H1 (cell line): ENCODE data around the gene LGI4. TPM values are rescaled to one million over a fixed set of nuclear protein-coding genes. Genes with fewer than 3 reads are reported as not detected.

Source experiments
- CTCF ChIA-PET: fragments of 300-600 bp; sonication (Branson Sonifier 250); formaldehyde crosslinking; loops from one replicate; lab custom pipeline; 2021; ENCODE audit not compliant: partially characterized antibody; lab: Charles Lee
- POLR2A ChIA-PET: fragments of 300-600 bp; sonication (Branson Sonifier 250); formaldehyde crosslinking; loops from one replicate; lab custom pipeline; 2021; ENCODE audit warnings: inconsistent platforms; ENCODE audit not compliant: partially characterized antibody; lab: Charles Lee
- DNase-seq, 2 experiments: peaks; one replicate each; pipeline versions ENCODE4 v3.0.0 to v3.0.0-alpha.2; 2010 to 2022; ENCODE audit warnings: low spot score in 2 of 2, low read depth in 1 of 2, mixed read lengths in 1 of 2
- FAIRE-seq: peaks from 2 replicates; lab custom pipeline; 2011; peaks lifted over from hg19 to GRCh38; lab: Jason Lieb, UNC
- H2AFZ ChIP-seq: 2 replicates; pipeline ENCODE4 v1.8.1; 2012; ENCODE audit warnings: low read length, inconsistent platforms
- H2AK5ac ChIP-seq: 2 replicates; pipeline ENCODE4 v1.6.1; 2013; ENCODE audit warnings: low read depth, low read length
- H2BK120ac ChIP-seq: replicated peaks from 2 replicates; pipeline ENCODE3; 2013; ENCODE audit warnings: low read depth, low read length, inconsistent platforms
- H2BK12ac ChIP-seq: 2 replicates; pipeline ENCODE4 v1.6.1; 2013; ENCODE audit warnings: low read depth, low read length
- H2BK15ac ChIP-seq: 2 replicates; pipeline ENCODE4 v1.6.1; 2013; ENCODE audit warnings: low read length
- H2BK20ac ChIP-seq: 2 replicates; pipeline ENCODE4 v1.6.1; 2013; ENCODE audit warnings: low read length
- H2BK5ac ChIP-seq: 2 replicates; pipeline ENCODE4 v1.6.1; 2013; ENCODE audit warnings: low read depth, low read length
- H3K14ac ChIP-seq: 2 replicates; pipeline ENCODE4 v1.6.1; 2013; ENCODE audit warnings: inconsistent platforms; ENCODE audit not compliant: insufficient read length
- H3K18ac ChIP-seq: 2 replicates; pipeline ENCODE4 v1.6.1; 2013; ENCODE audit warnings: low read length; ENCODE audit errors: extremely low read depth
- H3K23ac ChIP-seq: 2 replicates; pipeline ENCODE4 v1.6.1; 2013; ENCODE audit warnings: inconsistent platforms; ENCODE audit not compliant: insufficient read length
- H3K23me2 ChIP-seq: 2 replicates; pipeline ENCODE4 v1.6.1; 2013; ENCODE audit warnings: low read depth, low read length
- H3K27ac ChIP-seq: 2 replicates; pipeline ENCODE4 v1.6.1; 2011; ENCODE audit warnings: low read depth, low read length, inconsistent platforms
- H3K27me3 ChIP-seq, 4 experiments: replicated peaks in 1 of 4; 1 replicate in 1 of 4; 2 replicates in 3 of 4; pipeline versions ENCODE4 v1.6.1 to v1.8.1; 2011 to 2013; ENCODE audit warnings: low read length in 3 of 4, mild to moderate bottlenecking in 3 of 4, inconsistent platforms in 2 of 4, mixed read lengths in 2 of 4, moderate library complexity in 1 of 4; ENCODE audit not compliant: control insufficient read depth in 3 of 4, insufficient read depth in 3 of 4; ENCODE audit errors: extremely low read depth in 1 of 4
- H3K36me3 ChIP-seq, 4 experiments: 2 replicates each; pipeline versions ENCODE4 v1.6.1 to v1.8.1; 2011 to 2013; ENCODE audit warnings: mild to moderate bottlenecking in 4 of 4, low read length in 3 of 4, moderate library complexity in 2 of 4, control low read depth in 1 of 4, inconsistent platforms in 1 of 4; ENCODE audit not compliant: insufficient read depth in 4 of 4, control insufficient read depth in 2 of 4
- H3K4ac ChIP-seq: replicated peaks from 2 replicates; pipeline ENCODE3; 2013; ENCODE audit warnings: low read length, low read depth, mixed read lengths, inconsistent platforms; ENCODE audit not compliant: insufficient read length
- H3K4me1 ChIP-seq, 4 experiments: replicated peaks in 1 of 4; 1 replicate in 1 of 4; 2 replicates in 3 of 4; pipeline versions ENCODE4 v1.6.1 to v1.8.1; 2011 to 2013; ENCODE audit warnings: low read length in 3 of 4, inconsistent platforms in 2 of 4, mixed read lengths in 1 of 4; ENCODE audit not compliant: insufficient read depth in 4 of 4, control insufficient read depth in 3 of 4
- H3K4me2 ChIP-seq, 2 experiments: 2 replicates each; pipeline versions ENCODE4 v1.6.1 to v1.8.1; 2011 to 2013; ENCODE audit warnings: low read depth in 2 of 2, low read length in 2 of 2, control low read depth in 1 of 2, inconsistent platforms in 1 of 2, mild to moderate bottlenecking in 1 of 2; ENCODE audit not compliant: insufficient read depth in 1 of 2
- H3K4me3 ChIP-seq, 4 experiments: fragments of 200-600, 300-600 bp in 1 of 4; sonication (generic), shearing (Covaris generic), sonication (Bioruptor Twin) in 1 of 4; 2 replicates each; pipeline versions ENCODE4 v1.5.1 to v1.8.1; 2011 to 2016; ENCODE audit warnings: low read length in 4 of 4, low read depth in 3 of 4, control low read depth in 2 of 4, inconsistent platforms in 2 of 4, mild to moderate bottlenecking in 2 of 4, mixed read lengths in 1 of 4, moderate library complexity in 1 of 4; ENCODE audit not compliant: insufficient read depth in 2 of 4; ENCODE audit errors: extremely low read depth in 1 of 4
- H3K56ac ChIP-seq: replicated peaks from 2 replicates; pipeline ENCODE3; 2013; ENCODE audit warnings: low read depth, mild to moderate bottlenecking, mixed read lengths, low read length, inconsistent platforms; ENCODE audit not compliant: insufficient read length
- H3K79me1 ChIP-seq: 2 replicates; pipeline ENCODE4 v1.6.1; 2013; ENCODE audit warnings: low read depth, low read length, control low read depth
- H3K79me2 ChIP-seq, 2 experiments: 2 replicates each; pipeline versions ENCODE4 v1.6.1 to v1.8.1; 2012 to 2013; ENCODE audit warnings: low read length in 2 of 2, mild to moderate bottlenecking in 2 of 2, inconsistent platforms in 1 of 2; ENCODE audit not compliant: insufficient read depth in 2 of 2, control insufficient read depth in 1 of 2
- H3K9ac ChIP-seq, 4 experiments: replicated peaks in 1 of 4; 1 replicate in 1 of 4; 2 replicates in 3 of 4; pipeline versions ENCODE4 v1.6.1 to v1.8.1; 2011 to 2013; ENCODE audit warnings: low read depth in 3 of 4, low read length in 3 of 4, control low read depth in 2 of 4, mild to moderate bottlenecking in 2 of 4, moderate library complexity in 2 of 4, inconsistent platforms in 1 of 4; ENCODE audit errors: extremely low read depth in 1 of 4
- H3K9me3 ChIP-seq, 2 experiments: 2 replicates each; pipeline versions ENCODE4 v1.6.1 to v1.8.1; 2012 to 2013; ENCODE audit warnings: mild to moderate bottlenecking in 2 of 2, moderate library complexity in 2 of 2, control low read depth in 1 of 2, inconsistent platforms in 1 of 2, low read depth in 1 of 2, low read length in 1 of 2, mixed read lengths in 1 of 2; ENCODE audit not compliant: insufficient read depth in 2 of 2
- H4K20me1 ChIP-seq, 2 experiments: replicated peaks in 1 of 2; 2 replicates each; pipeline versions ENCODE3 to v1.8.1; 2011 to 2013; ENCODE audit warnings: inconsistent platforms in 2 of 2, low read length in 2 of 2, mild to moderate bottlenecking in 1 of 2; ENCODE audit not compliant: insufficient read depth in 2 of 2, control insufficient read depth in 1 of 2
- H4K5ac ChIP-seq: 2 replicates; pipeline ENCODE4 v1.6.1; 2013; ENCODE audit warnings: low read length, low read depth, mixed read lengths, inconsistent platforms; ENCODE audit not compliant: insufficient read length
- H4K8ac ChIP-seq: 2 replicates; pipeline ENCODE4 v1.8.0; 2013; ENCODE audit warnings: mild to moderate bottlenecking, moderate library complexity, low read length, inconsistent platforms; ENCODE audit not compliant: insufficient read depth; ENCODE audit errors: extremely low read depth
- H4K91ac ChIP-seq: replicated peaks from 2 replicates; pipeline ENCODE3; 2013; ENCODE audit warnings: low read length, mixed read lengths, inconsistent platforms; ENCODE audit not compliant: insufficient read length
- CTCF ChIP-seq, 3 experiments: IDR thresholded peaks; 1 replicate in 2 of 3; 2 replicates in 1 of 3; pipeline versions ENCODE4 v1.5.1 to v1.6.1; 2011; ENCODE audit warnings: low read length in 3 of 3, mild to moderate bottlenecking in 3 of 3, inconsistent platforms in 2 of 3, low read depth in 1 of 3, moderate library complexity in 1 of 3; ENCODE audit not compliant: insufficient read depth in 1 of 3; ENCODE audit errors: control extremely low read depth in 1 of 3
- MAFK ChIP-seq: IDR thresholded peaks from 2 replicates; pipeline ENCODE4 v1.6.1; 2012; ENCODE audit warnings: low read depth, mild to moderate bottlenecking, improper control_type of control experiment, low read length
- POLR2A ChIP-seq, 2 experiments: IDR thresholded peaks; 1 replicate in 1 of 2; 2 replicates in 1 of 2; pipeline ENCODE4 v1.6.1; 2011; ENCODE audit warnings: low read depth in 2 of 2, low read length in 2 of 2, mild to moderate bottlenecking in 2 of 2; ENCODE audit errors: control extremely low read depth in 1 of 2
- SUZ12 ChIP-seq: fragments of 200-600 bp; sonication (generic); IDR thresholded peaks from 2 replicates; pipeline ENCODE4 v1.6.1; 2012; ENCODE audit warnings: mild to moderate bottlenecking, inconsistent platforms, low read length, moderate library complexity, mixed read lengths
- WGBS, 2 experiments: shearing (Covaris generic) in 1 of 2; methylation state at CpG; one replicate each; pipeline versions ENCODE4 v1.1.6 to v1.1.7; 2013 to 2015; ENCODE audit warnings: low lambda C conversion rate in 2 of 2, mixed read lengths in 2 of 2, inconsistent platforms in 1 of 2, low coverage in 1 of 2, missing lambda C conversion rate in 1 of 2; ENCODE audit not compliant: insufficient replicate concordance in 2 of 2, insufficient coverage in 1 of 2, insufficient read length in 1 of 2; ENCODE audit errors: extremely low coverage in 1 of 2, missing lambda C conversion rate in 1 of 2; 5-methylcytosine and 5-hydroxymethylcytosine counted together
- polyA plus RNA-seq, 7 experiments: library from polyadenylated mRNA; depleted of rRNA in 3 of 7; stranded (reverse) in 5 of 7; unstranded in 2 of 7; fragments of >200 nt in 5 of 7; fragments of 200-250 nt in 2 of 7; gene quantifications; 1 replicate in 5 of 7; 2 replicates in 1 of 7; 4 replicates in 1 of 7; pipeline versions ENCODE4 v1.2.1 to v1.2.3, GENCODE V29; 2011 to 2013; ENCODE audit warnings: missing spikeins in 2 of 7, mixed read lengths in 2 of 7
- total RNA-seq: library from RNA; stranded (reverse); fragmentation: NEBNext Ultra II Directional; extraction: Animal tissue kit (Norgen Biotek cat#: 25700); gene quantifications from 2 replicates; pipeline ENCODE4 v1.2.1, GENCODE V29; 2021

LGI4 gene
- total and polyA plus RNA-seq, 2 of the 8 experiments (the other 6 are each of a cell fraction or from before 2014, with no cell fraction given) = 2.0 to 8.2 TPM

DNA sequence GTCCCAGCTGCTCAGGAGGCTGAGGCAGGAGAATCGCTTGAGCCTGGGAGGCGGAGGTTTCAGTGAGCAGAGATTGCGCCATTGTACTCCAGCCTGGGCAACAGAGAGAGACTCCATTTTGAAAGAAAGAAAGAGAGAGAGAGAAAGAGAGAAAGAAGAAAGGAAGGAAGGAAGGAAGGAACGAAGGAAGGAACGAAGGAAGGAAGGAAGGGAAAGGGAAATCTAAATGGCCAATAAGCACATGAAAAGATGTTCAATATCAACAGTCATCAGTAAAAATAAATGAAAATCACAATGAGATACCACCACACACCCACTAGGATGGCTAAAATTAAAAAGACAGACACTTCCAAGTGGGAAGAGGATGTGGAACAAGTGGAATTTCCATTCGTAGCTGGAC lies 39.4 kb upstream of the LGI4 start:
- no peaks in the 10 kb centered on the region for H3K23me2 ChIP-seq
- no peak overlapping the region for H3K4me3 ChIP-seq
- H3K23ac ChIP-seq = no peak overlapping the region
- H4K5ac ChIP-seq = no peak overlapping the region
- H3K36me3 ChIP-seq = peaks cover 0 to 7% (median 3%) of the 10 kb centered on the region in 4 experiments; a peak in 1 of 8 replicates
- H3K79me1 ChIP-seq = no peaks in the 10 kb centered on the region
- no peak overlapping the region for H4K8ac ChIP-seq
- no peak overlapping the region for H3K4me2 ChIP-seq
- no peak overlapping the region for H3K14ac ChIP-seq
- no peak for FAIRE-seq
- no peaks in the 10 kb centered on the region for H3K4me1 ChIP-seq
- no peaks in the 10 kb centered on the region for H3K79me2 ChIP-seq
- H3K4ac ChIP-seq = no peak overlapping the region
- no peak overlapping the region for H2AFZ ChIP-seq
- no peak overlapping the region for H2BK15ac ChIP-seq
- CTCF ChIA-PET = interaction anchor here (1.0 to 2.5 kb wide), 5 partner anchors 13 to 130 kb away, joined by 3 to 10 read pairs (median 3); partner anchors contain the start of gene FXYD5
- no peak overlapping the region for H3K27ac ChIP-seq
- H2AK5ac ChIP-seq = no peak overlapping the region
- H4K20me1 ChIP-seq = no peaks in the 10 kb centered on the region
- no peak for DNase-seq
- no peak overlapping the region for H3K18ac ChIP-seq
- no peaks in the 10 kb centered on the region for H3K27me3 ChIP-seq
- H2BK5ac ChIP-seq = no peak overlapping the region
- TF ChIP-seq SUZ12 (no peak), POLR2A (IDR thresholded peaks at IDR 0.05; ENCODE audit: control extremely low read depth in 1 of 2, low read depth in 2 of 2, low read length in 2 of 2) (no peak), CTCF (IDR thresholded peaks at IDR 0.05; ENCODE audit: control extremely low read depth in 1 of 3, insufficient read depth in 1 of 3, low read depth in 1 of 3, low read length in 3 of 3) (no peak), MAFK (no peak)
- TF ChIP-seq, all 59 proteins: peak for 0
- 87% methylated on average over 6 of the region's 6 CpGs; no CpG with 5 or more reads in 1 of the 2 experiments for WGBS, 2 experiments
- Histone ChIP-seq H4K91ac (no peak overlapping the region), H2BK12ac (no peak overlapping the region), H2BK120ac (no peak overlapping the region), H3K9ac (no peak overlapping the region), H3K9me3 (no peaks in the 10 kb centered on the region), H2BK20ac (no peak overlapping the region), H3K56ac (no peak overlapping the region)
- POLR2A ChIA-PET = interaction anchor here (0.7 to 4.0 kb wide), 3 partner anchors 8 to 571 kb away, joined by 3 to 28 read pairs (median 21); partner anchors contain the start of genes PSENEN and U2AF1L4
